Vagina (tissue), 2 donors: ENCODE measurements around the gene DAZAP2. TPM values are rescaled to one million over a fixed set of nuclear protein-coding genes. Genes with fewer than 3 reads are reported as not detected.
"Not testable (repeated sequence)": the region's sequence is repeated elsewhere in the genome, so short reads cannot be mapped to it uniquely, and the experiment has no call there.

ENCODE experiments used
- DNase-seq, 2 donors: peaks; one replicate each; pipeline ENCODE4 v3.0.0-alpha.2; 2017; ENCODE audit errors: extremely low spot score in 2 of 2
- H3K27ac ChIP-seq: fragments of 200-600 bp; sonication (generic); one replicate; pipeline ENCODE4 v1.5.1; 2019
- H3K27me3 ChIP-seq: fragments of 200-600 bp; sonication (generic); one replicate; pipeline ENCODE4 v1.5.1; 2019
- H3K36me3 ChIP-seq, 2 donors: fragments of 200-600 bp; sonication (generic); one replicate each; pipeline ENCODE4 v1.5.1; 2017 to 2019
- H3K4me1 ChIP-seq: fragments of 200-600 bp; sonication (generic); one replicate; pipeline ENCODE4 v1.5.1; 2019
- H3K4me3 ChIP-seq, 2 donors: fragments of 200-600 bp; sonication (generic); 1 replicate in 1 of 2; 2 replicates in 1 of 2; pipeline ENCODE4 v1.5.1; 2016 to 2019
- H3K9me3 ChIP-seq: fragments of 200-600 bp; sonication (generic); one replicate; pipeline ENCODE4 v1.5.1; 2019
- CTCF ChIP-seq, 3 experiments: fragments of 450-650 bp in 2 of 3; fragments of 200-600 bp in 1 of 3; sonication (generic) in 1 of 3; IDR thresholded peaks; one replicate each; pipeline ENCODE4 v1.5.1; 2017 to 2019; ENCODE audit warnings: antibody characterized with exemption in 3 of 3, mild to moderate bottlenecking in 2 of 3, moderate library complexity in 2 of 3
- POLR2A ChIP-seq, 2 donors: fragments of 450-650 bp; IDR thresholded peaks; one replicate each; pipeline ENCODE4 v1.6.1; 2017; ENCODE audit warnings: antibody characterized with exemption in 2 of 2, mild to moderate bottlenecking in 2 of 2, moderate library complexity in 2 of 2
- POLR2AphosphoS5 ChIP-seq, 2 donors: sonication (generic); formaldehyde crosslinking; IDR thresholded peaks; one replicate each; pipeline ENCODE4 v1.9.0; 2017; ENCODE audit warnings: antibody characterized with exemption in 2 of 2, mild to moderate bottlenecking in 2 of 2, low read depth in 1 of 2; ENCODE audit not compliant: insufficient read depth in 1 of 2
- intact Hi-C: fragments of 100-400 bp; cut with DNase I; formaldehyde crosslinking; loops from one replicate; pipeline ENCODE4 v1.15.1; 2023
- total RNA-seq: library from RNA; depleted of rRNA; stranded (reverse); fragments of >200 nt; gene quantifications from one replicate; pipeline ENCODE4 v1.2.3, GENCODE V29; 2016

The DAZAP2 gene
- total RNA-seq, 1 donor from 2014 or later, result 230 TPM

DNA sequence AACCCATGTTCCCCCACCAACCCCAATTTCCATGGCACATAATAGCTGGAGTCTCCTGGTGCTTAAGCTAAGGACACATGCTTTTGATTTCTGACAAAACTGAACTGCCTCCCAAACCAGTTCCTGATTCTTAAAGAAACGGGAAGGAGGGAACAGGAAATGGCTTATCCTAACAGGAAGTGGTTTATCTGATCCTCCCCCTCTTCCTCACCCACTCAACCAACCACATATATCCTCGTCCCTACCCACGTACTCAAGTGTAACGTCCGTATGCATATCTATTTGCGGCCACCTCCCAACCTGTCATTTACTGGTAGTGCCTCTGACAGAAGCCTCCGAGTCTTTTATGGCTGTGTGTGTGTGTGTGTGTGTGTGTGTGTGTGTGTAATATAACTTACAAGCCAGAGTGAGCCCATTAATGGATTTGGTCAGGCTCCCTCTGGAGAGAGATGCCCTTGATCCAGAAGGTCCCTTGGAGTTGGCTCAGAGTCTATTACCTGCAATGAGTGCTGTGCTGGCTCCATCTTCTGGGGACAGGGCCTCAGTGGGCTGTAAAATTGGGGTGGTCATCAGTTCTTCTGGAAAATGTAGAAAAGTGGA is 7.7 kb downstream of the DAZAP2 start:
- intact Hi-C loops, result no loop called here
- no peak overlapping the region for H3K4me3 ChIP-seq
- peaks cover 0 to 30% of the 10 kb centered on the region in 2 donors for H3K36me3 ChIP-seq
- H3K27me3 ChIP-seq, result no peaks in the 10 kb centered on the region
- H3K4me1 ChIP-seq, result peaks cover 24% of the 10 kb centered on the region
- TF ChIP-seq POLR2AphosphoS5 (IDR thresholded peaks at IDR 0.05; ENCODE audit: insufficient read depth in 1 of 2, low read depth in 1 of 2) (no peak), POLR2A (IDR thresholded peaks at IDR 0.05) (no peak), CTCF (IDR thresholded peaks at IDR 0.05) (no peak)
- no peak overlapping the region for H3K27ac ChIP-seq
- no peak for DNase-seq
- no peaks in the 10 kb centered on the region for H3K9me3 ChIP-seq

DNA sequence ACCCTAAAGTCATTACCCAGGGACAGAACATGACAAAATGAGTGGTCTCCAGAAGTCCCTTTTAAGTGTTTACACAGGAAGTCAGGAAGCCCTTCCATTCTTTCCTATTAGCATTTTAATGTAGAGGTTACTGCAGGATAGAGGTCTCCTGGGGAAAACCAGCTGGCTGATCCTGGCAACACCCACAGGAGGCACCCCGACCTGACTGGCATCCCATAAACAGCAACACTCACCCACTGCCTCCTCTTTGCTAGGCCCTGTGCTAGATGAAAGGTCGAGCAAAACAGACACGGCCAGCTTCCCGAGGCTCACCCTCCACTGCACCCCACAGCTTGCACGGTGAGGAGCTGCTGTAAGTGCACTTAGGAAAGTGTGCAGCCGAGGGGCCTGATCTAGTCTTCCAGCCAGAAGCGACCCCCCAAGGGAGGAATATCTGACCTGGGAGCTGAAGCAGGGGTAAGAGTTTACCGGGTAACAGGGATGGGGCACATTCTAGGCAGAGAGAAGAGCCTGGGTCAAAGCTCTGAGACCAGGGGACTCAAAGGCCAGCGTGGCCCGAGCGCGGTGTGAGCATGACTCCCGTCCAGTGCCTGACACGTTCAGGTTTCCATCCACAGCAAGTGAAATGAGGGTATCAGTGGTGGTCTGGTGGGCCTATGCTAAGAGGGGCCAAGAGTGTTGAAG is 9.0 kb downstream of the DAZAP2 start:
- no peaks in the 10 kb centered on the region for H3K9me3 ChIP-seq
- TF ChIP-seq CTCF (IDR thresholded peaks at IDR 0.05) (no peak), POLR2A (IDR thresholded peaks at IDR 0.05) (no peak), POLR2AphosphoS5 (IDR thresholded peaks at IDR 0.05; ENCODE audit: insufficient read depth in 1 of 2, low read depth in 1 of 2) (no peak)
- no peak overlapping the region for H3K27ac ChIP-seq
- peaks cover 0 to 17% of the 10 kb centered on the region in 2 donors for H3K36me3 ChIP-seq
- DNase-seq, result no peak
- peaks cover 20% of the 10 kb centered on the region for H3K4me1 ChIP-seq
- no peak overlapping the region for H3K4me3 ChIP-seq
- no peaks in the 10 kb centered on the region for H3K27me3 ChIP-seq
- intact Hi-C loops, result no loop called here

GRCh38 chr12:51253276-51253675 is 14.7 kb downstream of the DAZAP2 start:
- TF ChIP-seq CTCF (IDR thresholded peaks at IDR 0.05), result no peak
- TF ChIP-seq POLR2AphosphoS5 (IDR thresholded peaks at IDR 0.05; ENCODE audit: insufficient read depth in 1 of 2, low read depth in 1 of 2), result no peak
- no peak for TF ChIP-seq POLR2A (IDR thresholded peaks at IDR 0.05)
- Histone ChIP-seq H3K9me3 (no peaks in the 10 kb centered on the region), H3K27me3 (no peaks in the 10 kb centered on the region), H3K36me3 (no peaks in the 10 kb centered on the region), H3K27ac (no peak overlapping the region), H3K4me3 (no peak overlapping the region), H3K4me1 (no peaks in the 10 kb centered on the region)
- intact Hi-C loops, result no loop called here
- no peak for DNase-seq

- TF ChIP-seq CTCF (IDR thresholded peaks at IDR 0.05) (no peak), POLR2AphosphoS5 (IDR thresholded peaks at IDR 0.05; ENCODE audit: insufficient read depth in 1 of 2, low read depth in 1 of 2) (no peak), POLR2A (IDR thresholded peaks at IDR 0.05) (no peak)
- H3K9me3 ChIP-seq, result no peaks in the 10 kb centered on the region
- intact Hi-C loops, result no loop called here
- no peak for DNase-seq
- no peak overlapping the region for H3K27ac ChIP-seq
- H3K27me3 ChIP-seq, result no peaks in the 10 kb centered on the region
- H3K36me3 ChIP-seq, result no peaks in the 10 kb centered on the region
- H3K4me3 ChIP-seq, result no peak overlapping the region
- H3K4me1 ChIP-seq, result no peaks in the 10 kb centered on the region
Measured at GRCh38 chr12:51254536-51254935, 15.9 kb downstream of the DAZAP2 start.

- H3K36me3 ChIP-seq, H3K27me3 ChIP-seq, intact Hi-C loops, H3K27ac ChIP-seq, DNase-seq, H3K9me3 ChIP-seq, H3K4me1 ChIP-seq, H3K4me3 ChIP-seq: not testable (repeated sequence)
Measured at GRCh38 chr12:51259600-51259999, 21.0 kb downstream of the DAZAP2 start.
